ENCODE data around the gene GLRA3.

Gene GLRA3

GRCh38 chr4:174595141-174595929 lies 233.7 kb downstream of the GLRA3 start:
- no peak for DNase-seq (ENCODE audit: low read depth)

- DNase-seq (ENCODE audit: low read depth), result no peak
Measured at GRCh38 chr4:174593701-174594100, 235.3 kb downstream of the GLRA3 start.

GRCh38 chr4:174592985-174593335 lies 236.1 kb downstream of the GLRA3 start:
- no peak for DNase-seq (ENCODE audit: low read depth)

GRCh38 chr4:174592256-174592984 lies 236.6 kb downstream of the GLRA3 start:
- DNase-seq (ENCODE audit: low read depth), result no peak

- DNase-seq (ENCODE audit: low read depth), result no peak
Measured at GRCh38 chr4:174591243-174592021, 237.6 kb downstream of the GLRA3 start.

GRCh38 chr4:174590336-174590735 lies 238.7 kb downstream of the GLRA3 start:
- DNase-seq (ENCODE audit: low read depth), result no peak
